K562 (cell line): Measurements from ENCODE around the gene BACH1. TPM values are rescaled to one million over a fixed set of nuclear protein-coding genes. Genes with fewer than 3 reads are reported as not detected.

Experiments used
- CREM ChIP-seq: IDR thresholded peaks from 2 replicates; pipeline ENCODE4 v1.6.1; 2014; ENCODE audit warnings: antibody characterized with exemption, low read depth
- REST ChIP-seq, 2 experiments: fragments of 450-650 bp; formaldehyde crosslinking in 1 of 2; IDR thresholded peaks; 2 replicates each; pipeline versions ENCODE4 v1.4.0 to v1.6.1; 2014 to 2020; ENCODE audit warnings: mild to moderate bottlenecking in 2 of 2, borderline replicate concordance in 1 of 2, low read depth in 1 of 2
- ZNF263 ChIP-seq: sonication (generic); formaldehyde crosslinking; IDR thresholded peaks from 2 replicates; pipeline ENCODE4 v1.8.0; 2022; ENCODE audit warnings: mild to moderate bottlenecking, missing genetic modification reagents, borderline replicate concordance
- ZNF668 ChIP-seq: fragments of 250-450 bp; sonication (Bioruptor Pico); IDR thresholded peaks from 2 replicates; pipeline ENCODE4 v1.8.0; 2022; ENCODE audit warnings: mild to moderate bottlenecking, inconsistent platforms
- polyA plus RNA-seq, 8 experiments: library from polyadenylated mRNA; depleted of rRNA in 4 of 8; stranded (reverse) in 5 of 8; unstranded in 3 of 8; fragments of >200 nt; fragmentation: Nextera tagmentation in 2 of 8; fragmentation: Illumina TruSeq in 1 of 8; extraction: Ambion mirVana in 2 of 8; extraction: Trizol in 1 of 8; gene quantifications; 2 replicates each; pipeline versions ENCODE4 v1.2.1 to v1.2.3, GENCODE V29; 2011 to 2014; ENCODE audit warnings: inconsistent platforms in 1 of 8, missing spikeins in 1 of 8
- total RNA-seq, 7 experiments: library from RNA; depleted of rRNA in 6 of 7; stranded (reverse); fragments of >200 nt in 6 of 7; fragmentation: Illumina TruSeq in 2 of 7; extraction: Trizol in 2 of 7; gene quantifications; 2 replicates each; pipeline versions ENCODE4 v1.2.1 to v1.2.3, GENCODE V29; 2011 to 2021; ENCODE audit warnings: low replicate concordance in 1 of 7
- TF ChIP-seq, protein P1 (sequence below): sonication (generic); formaldehyde crosslinking; IDR thresholded peaks from 2 replicates; pipeline ENCODE4 v1.8.0; 2022; ENCODE audit warnings: missing genetic modification reagents, mild to moderate bottlenecking, moderate library complexity, borderline replicate concordance

The BACH1 gene
- total and polyA plus RNA-seq, 9 of the 15 experiments (the other 6 are each of a cell fraction or from before 2014, with no cell fraction given), result 10.6 to 58.5 (median 28.6) TPM

GRCh38 chr21:29299916-29300806 is 1.4 kb downstream of the BACH1 start (continued):
- TF ChIP-seq REST (IDR thresholded peaks at IDR 0.05; ENCODE audit: borderline replicate concordance) (no peak), REST (CRISPR knock-in tag; IDR thresholded peaks at IDR 0.05; ENCODE audit: low read depth) (no peak), ZNF263 (CRISPR knock-in tag) (0 out of 2 replicates have a peak, but pooled peaks have one; percentile 1), ZNF668 (CRISPR knock-in tag) (no peak), CREM (no peak)
- TF ChIP-seq, protein P1, sequence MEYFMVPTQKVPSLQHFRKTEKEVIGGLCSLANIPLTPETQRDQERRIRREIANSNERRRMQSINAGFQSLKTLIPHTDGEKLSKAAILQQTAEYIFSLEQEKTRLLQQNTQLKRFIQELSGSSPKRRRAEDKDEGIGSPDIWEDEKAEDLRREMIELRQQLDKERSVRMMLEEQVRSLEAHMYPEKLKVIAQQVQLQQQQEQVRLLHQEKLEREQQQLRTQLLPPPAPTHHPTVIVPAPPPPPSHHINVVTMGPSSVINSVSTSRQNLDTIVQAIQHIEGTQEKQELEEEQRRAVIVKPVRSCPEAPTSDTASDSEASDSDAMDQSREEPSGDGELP (CRISPR knock-in tag), result peak; percentile 99
